ENCODE results near the gene MCF2L. TPM values are rescaled to one million over a fixed set of nuclear protein-coding genes. Genes with fewer than 3 reads are reported as not detected.

Gene MCF2L
- total RNA-seq, 1 donor from 2014 or later = 90.0 TPM

GRCh38 chr13:113013303-113013702 is 44.3 kb downstream of the MCF2L start:
- Mint-ChIP-seq H3K27ac (peak overlapping the region; percentile 89), H3K4me1 (ENCODE audit: low read depth) (peaks cover 16% of the 10 kb centered on the region), H3K36me3 (ENCODE audit: insufficient read depth) (peaks cover 13% of the 10 kb centered on the region), H3K9me3 (ENCODE audit: low read depth) (peaks cover 3% of the 10 kb centered on the region), H3K4me3 (ENCODE audit: low read depth) (no peak overlapping the region), H3K27me3 (no peaks in the 10 kb centered on the region)
- TF ChIP-seq CTCF (IDR thresholded peaks at IDR 0.05; ENCODE audit: unreplicated experiment) = no peak
- no peak for DNase-seq (ENCODE audit: low spot score, unreplicated experiment)

GRCh38 chr13:113013878-113014751 is 45.1 kb downstream of the MCF2L start:
- Mint-ChIP-seq H3K27ac (peak overlapping the region; percentile 16), H3K9me3 (ENCODE audit: low read depth) (peaks cover 3% of the 10 kb centered on the region), H3K4me1 (ENCODE audit: low read depth) (peaks cover 16% of the 10 kb centered on the region), H3K36me3 (ENCODE audit: insufficient read depth) (peaks cover 17% of the 10 kb centered on the region), H3K27me3 (no peaks in the 10 kb centered on the region), H3K4me3 (ENCODE audit: low read depth) (no peak overlapping the region)
- DNase-seq (ENCODE audit: low spot score, unreplicated experiment) = no peak
- no peak for TF ChIP-seq CTCF (IDR thresholded peaks at IDR 0.05; ENCODE audit: unreplicated experiment)

GRCh38 chr13:113014752-113015745 is 46.0 kb downstream of the MCF2L start:
- Mint-ChIP-seq H3K27me3 (no peaks in the 10 kb centered on the region), H3K27ac (peak overlapping the region; percentile 16), H3K4me3 (ENCODE audit: low read depth) (no peak overlapping the region), H3K4me1 (ENCODE audit: low read depth) (peaks cover 15% of the 10 kb centered on the region), H3K9me3 (ENCODE audit: low read depth) (peaks cover 3% of the 10 kb centered on the region), H3K36me3 (ENCODE audit: insufficient read depth) (peaks cover 18% of the 10 kb centered on the region)
- no peak for DNase-seq (ENCODE audit: low spot score, unreplicated experiment)
- no peak for TF ChIP-seq CTCF (IDR thresholded peaks at IDR 0.05; ENCODE audit: unreplicated experiment)

- Mint-ChIP-seq H3K9me3 (ENCODE audit: low read depth) (peaks cover 3% of the 10 kb centered on the region), H3K27me3 (no peaks in the 10 kb centered on the region), H3K4me3 (ENCODE audit: low read depth) (no peak overlapping the region), H3K36me3 (ENCODE audit: insufficient read depth) (peaks cover 18% of the 10 kb centered on the region), H3K4me1 (ENCODE audit: low read depth) (peaks cover 13% of the 10 kb centered on the region), H3K27ac (no peak overlapping the region)
- no peak for DNase-seq (ENCODE audit: low spot score, unreplicated experiment)
- no peak for TF ChIP-seq CTCF (IDR thresholded peaks at IDR 0.05; ENCODE audit: unreplicated experiment)
These were observed 47.0 kb downstream of the MCF2L start for GRCh38 chr13:113015826-113016525.

Data from progenitor cell of endocrine pancreas (in vitro differentiated cells).